HL-60/S4 treated with phorbol 12-myristate 13-acetate at 8.2 ng/mL for 4 days and 3 days (cell line): Measurements from ENCODE around the gene UPK2.

Experiments used
- in situ Hi-C: fragments of 300-500 bp; cut with MboI; formaldehyde crosslinking; loops from 2 replicates; pipeline ENCODE4 v1.15.0; 2022; ENCODE audit warnings: low sequenced_read_pairs

The UPK2 gene

GRCh38 chr11:118956094-118956846 lies at the start of gene UPK2:
Gene UPK2 (plus strand): TSS chr11:118956298. CDS start chr11:118956351, 53 bp downstream.
- in situ Hi-C loops, result no loop called here

GRCh38 chr11:118907051-118908042 lies 48.8 kb upstream of the UPK2 start:
- in situ Hi-C loops, result no loop called here

DNA sequence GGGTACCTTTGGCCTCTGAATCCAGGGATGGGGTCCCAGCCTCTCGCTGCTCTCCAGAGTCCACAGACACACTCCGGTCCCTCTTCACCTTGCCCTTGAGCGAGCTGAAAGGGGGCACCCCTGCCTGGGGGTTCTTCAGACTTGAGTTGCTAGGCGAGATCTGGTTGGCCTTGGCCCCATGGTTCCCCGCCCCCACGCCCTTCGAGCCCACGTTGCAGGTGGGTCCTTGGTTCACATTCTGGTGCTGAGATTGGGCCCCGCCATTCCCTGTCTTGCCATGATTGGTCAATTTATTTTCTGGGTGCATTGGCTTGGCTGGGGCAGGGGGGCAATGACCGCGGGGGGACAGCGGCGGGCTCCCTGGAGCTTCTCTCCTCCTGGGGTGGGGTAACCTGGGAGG lies 47.8 kb upstream of the UPK2 start:
- in situ Hi-C loops, result no loop called here

DNA sequence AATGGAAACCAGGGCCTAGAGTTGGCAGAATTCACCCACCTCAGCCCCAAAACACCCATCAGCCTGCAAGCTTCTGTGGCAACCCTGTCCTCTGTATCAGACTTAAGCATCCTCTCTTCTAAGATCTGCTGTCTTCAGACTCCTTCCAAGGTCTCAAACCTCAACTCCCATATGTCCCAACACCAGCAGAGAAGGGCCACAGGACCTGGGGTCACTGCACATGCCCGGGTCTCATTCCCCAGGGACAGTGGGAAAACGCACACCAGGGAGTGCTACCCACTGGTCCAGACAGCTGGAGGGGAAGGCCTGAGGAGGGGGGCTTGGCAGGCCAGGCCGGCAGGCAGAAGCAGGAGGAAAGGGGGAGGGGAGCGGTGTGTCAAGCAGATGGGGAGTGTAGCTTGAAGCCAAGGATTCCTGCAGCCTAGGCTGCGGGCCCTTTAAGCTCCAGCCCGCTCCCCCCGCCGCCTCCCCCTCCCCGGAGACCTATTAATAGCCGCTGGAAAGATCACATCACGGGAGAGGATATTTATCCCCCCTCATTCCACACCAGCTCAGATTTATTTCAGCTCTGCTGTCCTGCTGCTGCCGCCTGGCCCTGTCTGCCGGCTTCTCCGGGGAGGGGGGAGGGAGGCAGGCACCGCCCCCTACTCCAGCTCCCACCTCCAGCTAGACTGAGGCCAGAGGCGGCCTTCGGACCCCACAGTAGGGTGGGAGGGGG lies 47.0 kb upstream of the UPK2 start:
- in situ Hi-C loops, result no loop called here

DNA sequence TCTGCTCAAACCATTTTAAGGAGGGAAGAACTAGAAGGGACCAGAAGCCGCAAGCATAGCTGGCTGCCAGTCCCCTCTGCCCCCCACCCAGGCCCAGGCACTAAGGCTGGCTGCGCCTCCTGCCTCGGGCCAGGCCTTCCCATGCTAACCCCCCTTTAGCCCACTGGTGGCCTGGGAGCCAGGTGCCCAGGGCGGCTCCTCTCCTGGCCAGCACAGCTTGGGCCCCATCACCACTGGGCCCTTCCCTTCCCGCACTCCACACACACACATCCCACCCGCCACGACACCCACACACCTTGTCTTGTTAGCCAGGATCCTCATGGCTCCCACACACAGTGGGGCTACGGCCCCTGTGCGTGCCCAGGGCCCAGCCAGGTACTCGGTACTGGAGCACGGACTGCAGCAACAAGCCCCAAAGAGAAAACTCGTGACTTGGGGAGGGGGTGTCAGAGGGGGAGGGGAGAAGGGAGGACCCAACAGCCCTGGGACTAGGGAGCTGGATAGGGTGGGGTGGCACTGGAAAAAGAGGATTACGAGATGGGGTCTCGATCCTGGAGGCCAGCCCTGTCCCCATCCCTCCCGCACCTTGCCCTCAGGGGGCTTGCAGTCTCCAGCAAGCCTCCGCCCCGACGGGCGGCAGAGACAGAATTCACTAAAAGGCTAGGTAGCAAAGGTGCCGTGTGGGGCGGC lies 46.3 kb upstream of the UPK2 start:
- in situ Hi-C loops, result no loop called here

GRCh38 chr11:118910309-118911112 lies 45.6 kb upstream of the UPK2 start:
- in situ Hi-C loops, result no loop called here

GRCh38 chr11:118911113-118911879 lies 44.8 kb upstream of the UPK2 start:
- in situ Hi-C loops, result no loop called here

DNA sequence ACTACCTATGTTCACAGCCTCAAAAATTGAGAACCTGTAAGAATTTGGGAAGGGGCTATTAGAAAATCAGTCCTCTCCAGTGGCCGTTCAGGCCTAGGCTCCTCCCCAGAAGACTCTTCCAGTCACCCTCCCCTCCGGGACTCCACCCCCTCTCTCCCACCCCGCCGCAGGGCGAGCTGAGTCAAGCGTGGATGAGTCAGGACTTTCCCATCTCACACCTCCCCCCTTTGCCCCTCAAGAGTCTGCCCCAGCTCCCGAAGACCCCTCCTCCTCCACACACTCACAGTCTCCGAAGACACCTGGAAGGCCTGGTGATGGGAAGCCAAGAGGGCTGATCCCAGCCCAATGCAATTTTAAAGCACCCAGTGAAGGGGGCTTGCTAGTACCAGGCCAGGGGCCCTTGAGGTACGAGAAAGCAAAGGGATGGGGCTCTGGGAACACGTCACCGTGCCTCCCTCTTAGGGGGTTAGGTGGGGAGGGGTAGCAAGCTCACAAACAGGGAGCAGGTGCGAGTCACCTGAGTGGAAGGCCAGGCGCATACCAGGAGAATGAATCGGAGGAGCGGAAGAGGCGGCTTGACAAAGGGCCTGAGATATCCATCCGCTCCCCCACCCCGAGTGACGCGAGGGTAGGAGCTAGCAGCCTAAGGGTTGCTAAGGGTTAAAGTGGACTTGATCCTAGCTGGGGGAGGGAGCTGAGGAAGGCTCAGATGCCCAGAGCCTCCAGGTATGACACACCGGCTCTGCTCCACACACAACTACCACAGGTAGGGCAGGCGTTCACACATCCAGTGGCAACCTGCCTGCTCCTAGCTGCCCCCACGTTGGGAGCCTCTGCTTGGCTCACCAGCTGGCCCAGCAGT lies 44.0 kb upstream of the UPK2 start:
- in situ Hi-C loops, result no loop called here

GRCh38 chr11:118912742-118913410 lies 43.2 kb upstream of the UPK2 start:
- in situ Hi-C loops, result no loop called here

GRCh38 chr11:118913411-118914125 lies 42.5 kb upstream of the UPK2 start:
- in situ Hi-C loops, result no loop called here

GRCh38 chr11:118914178-118914918 lies 41.8 kb upstream of the UPK2 start:
- in situ Hi-C loops, result no loop called here

DNA sequence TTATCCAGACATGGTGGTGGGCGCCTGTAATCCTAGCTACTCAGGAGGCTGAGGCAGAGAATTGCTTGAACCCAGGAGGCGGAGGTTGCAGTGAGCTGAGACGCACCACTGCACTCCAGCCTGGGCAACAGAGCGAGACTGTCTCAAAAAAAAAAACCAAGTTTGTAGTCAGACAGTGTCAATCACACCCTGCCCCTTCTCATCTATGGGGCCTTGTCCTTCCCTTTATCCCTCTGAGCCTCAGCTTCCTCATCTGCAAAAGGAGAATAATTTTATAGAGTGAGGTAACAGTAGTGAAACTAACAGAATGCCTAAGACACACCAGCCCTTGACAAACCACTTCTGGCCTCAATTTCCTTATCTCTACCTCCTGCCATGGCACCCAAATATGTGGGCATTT lies 41.1 kb upstream of the UPK2 start:
- in situ Hi-C loops, result no loop called here

DNA sequence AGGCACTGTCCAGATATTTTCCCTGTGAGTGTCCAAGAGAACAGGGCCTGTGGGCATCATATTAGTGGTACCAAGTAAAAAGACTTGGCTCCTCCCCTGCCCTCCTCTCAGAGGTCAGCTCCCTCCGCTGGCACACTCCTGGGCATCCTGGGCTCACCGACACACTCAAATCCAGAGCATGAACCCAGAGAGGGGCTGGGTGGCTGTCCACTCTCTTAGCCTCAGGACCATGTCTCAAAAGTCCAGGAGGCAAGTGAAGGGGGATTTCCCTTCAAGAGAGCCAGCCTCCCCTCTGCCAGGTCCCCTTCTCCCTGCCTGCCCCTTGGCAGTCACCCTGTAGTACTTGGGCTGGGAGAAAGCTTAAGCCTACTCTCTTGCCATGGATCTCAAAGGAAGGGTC lies 40.7 kb upstream of the UPK2 start:
- in situ Hi-C loops, result no loop called here

DNA sequence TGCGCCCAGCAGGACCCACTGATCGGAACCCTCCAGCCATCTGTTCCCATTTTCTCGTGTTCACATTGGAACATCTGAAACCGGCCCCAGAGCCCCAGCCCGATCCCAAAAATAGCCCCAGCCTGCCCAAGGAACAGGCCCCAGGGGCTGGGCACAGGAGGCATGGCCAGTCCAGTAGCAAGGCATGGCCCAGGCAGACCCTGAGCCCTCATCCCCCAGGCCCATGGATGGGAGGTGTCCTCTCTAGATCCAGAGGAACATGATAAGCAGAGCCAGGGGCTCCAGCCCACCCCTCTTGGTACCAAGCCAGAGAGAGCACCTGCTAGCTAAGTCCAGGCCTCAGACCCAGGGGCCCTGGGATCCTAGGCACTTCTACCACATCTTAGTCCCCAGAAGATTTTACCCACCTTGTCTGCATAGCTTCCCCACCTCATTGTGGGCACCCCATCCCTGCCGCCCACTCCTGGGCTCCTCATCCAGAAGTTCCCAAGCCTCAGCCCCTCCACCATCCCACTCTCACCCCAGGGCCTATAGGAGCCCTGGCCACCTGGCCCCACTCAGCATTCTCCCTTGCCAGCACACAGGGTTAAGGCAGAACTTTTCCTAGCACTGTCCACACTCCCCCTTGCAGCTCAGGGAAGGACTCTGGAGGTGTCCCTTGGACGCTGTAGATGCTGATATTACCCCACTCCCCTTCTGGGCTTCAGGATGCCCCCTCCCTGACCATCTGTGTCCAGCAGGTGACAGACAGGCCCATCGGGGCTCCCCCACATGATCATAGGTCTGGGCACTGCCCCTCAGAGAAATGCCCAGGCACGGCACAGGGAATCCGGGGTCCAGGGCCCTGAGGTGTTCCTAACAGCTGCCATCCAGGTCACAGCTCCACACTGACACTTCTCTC lies 39.9 kb upstream of the UPK2 start:
- in situ Hi-C loops, result no loop called here

DNA sequence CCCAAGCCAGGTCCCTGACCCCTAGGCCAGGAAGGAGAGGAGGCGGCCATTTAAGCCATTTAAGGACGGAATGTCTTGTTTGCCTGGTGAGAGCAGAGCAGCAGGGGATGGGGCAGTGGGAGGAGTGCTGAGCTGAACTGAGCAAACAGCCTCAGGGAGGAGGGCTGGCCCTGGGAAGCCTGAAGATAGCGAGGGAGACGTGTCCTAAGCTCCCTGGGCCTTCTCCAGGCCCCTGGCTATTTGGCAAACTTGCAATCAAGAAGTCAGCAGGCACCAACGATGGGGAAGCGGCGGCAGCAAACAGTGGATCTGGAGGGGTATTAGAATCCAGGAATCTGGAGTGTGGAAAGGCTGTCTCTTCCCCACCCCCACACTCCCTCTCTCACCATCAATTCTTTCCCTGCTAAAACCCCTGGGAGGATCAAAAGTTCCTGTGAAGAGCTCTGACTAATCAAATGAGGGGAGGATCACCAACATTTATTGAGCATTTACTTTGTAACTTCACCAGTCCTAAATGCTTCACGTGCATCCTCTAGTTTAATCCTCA lies 39.2 kb upstream of the UPK2 start:
- in situ Hi-C loops, result no loop called here
